Vagina (tissue), 2 donors: Measurements from ENCODE around the gene APOC4.

Experiments
- CTCF ChIP-seq, 3 experiments: fragments of 450-650 bp in 2 of 3; fragments of 200-600 bp in 1 of 3; sonication (generic) in 1 of 3; IDR thresholded peaks; one replicate each; pipeline ENCODE4 v1.5.1; 2017 to 2019; ENCODE audit warnings: antibody characterized with exemption in 3 of 3, mild to moderate bottlenecking in 2 of 3, moderate library complexity in 2 of 3
- POLR2A ChIP-seq, 2 donors: fragments of 450-650 bp; IDR thresholded peaks; one replicate each; pipeline ENCODE4 v1.6.1; 2017; ENCODE audit warnings: antibody characterized with exemption in 2 of 2, mild to moderate bottlenecking in 2 of 2, moderate library complexity in 2 of 2
- POLR2AphosphoS5 ChIP-seq, 2 donors: sonication (generic); formaldehyde crosslinking; IDR thresholded peaks; one replicate each; pipeline ENCODE4 v1.9.0; 2017; ENCODE audit warnings: antibody characterized with exemption in 2 of 2, mild to moderate bottlenecking in 2 of 2, low read depth in 1 of 2; ENCODE audit not compliant: insufficient read depth in 1 of 2

GRCh38 chr19:44939668-44940067 is 2.4 kb upstream of the APOC4 start:
- TF ChIP-seq CTCF (IDR thresholded peaks at IDR 0.05) (no peak), POLR2A (IDR thresholded peaks at IDR 0.05) (no peak), POLR2AphosphoS5 (IDR thresholded peaks at IDR 0.05; ENCODE audit: insufficient read depth in 1 of 2, low read depth in 1 of 2) (no peak)
